C4-2B (cell line): Measurements from ENCODE around the gene EXOSC3.
"Not testable (repeated sequence)": the region's sequence is repeated elsewhere in the genome, so short reads cannot be mapped to it uniquely, and the experiment has no call there.

Source experiments
- CTCF ChIP-seq: fragments of 450-650 bp; conservative IDR thresholded peaks from 2 replicates; pipeline ENCODE4 v1.5.1; 2017; ENCODE audit warnings: mild to moderate bottlenecking
- ZFX ChIP-seq: fragments of 450-650 bp; IDR thresholded peaks from 2 replicates; pipeline ENCODE4 v1.6.1; 2017

GRCh38 chr9:37752112-37752511, 32.8 kb downstream of the EXOSC3 start:
- not testable (repeated sequence) for TF ChIP-seq CTCF, ZFX
